ENCODE results near the gene HYOU1. TPM values are rescaled to one million over a fixed set of nuclear protein-coding genes. Genes with fewer than 3 reads are reported as not detected.

Gene HYOU1, protein sequence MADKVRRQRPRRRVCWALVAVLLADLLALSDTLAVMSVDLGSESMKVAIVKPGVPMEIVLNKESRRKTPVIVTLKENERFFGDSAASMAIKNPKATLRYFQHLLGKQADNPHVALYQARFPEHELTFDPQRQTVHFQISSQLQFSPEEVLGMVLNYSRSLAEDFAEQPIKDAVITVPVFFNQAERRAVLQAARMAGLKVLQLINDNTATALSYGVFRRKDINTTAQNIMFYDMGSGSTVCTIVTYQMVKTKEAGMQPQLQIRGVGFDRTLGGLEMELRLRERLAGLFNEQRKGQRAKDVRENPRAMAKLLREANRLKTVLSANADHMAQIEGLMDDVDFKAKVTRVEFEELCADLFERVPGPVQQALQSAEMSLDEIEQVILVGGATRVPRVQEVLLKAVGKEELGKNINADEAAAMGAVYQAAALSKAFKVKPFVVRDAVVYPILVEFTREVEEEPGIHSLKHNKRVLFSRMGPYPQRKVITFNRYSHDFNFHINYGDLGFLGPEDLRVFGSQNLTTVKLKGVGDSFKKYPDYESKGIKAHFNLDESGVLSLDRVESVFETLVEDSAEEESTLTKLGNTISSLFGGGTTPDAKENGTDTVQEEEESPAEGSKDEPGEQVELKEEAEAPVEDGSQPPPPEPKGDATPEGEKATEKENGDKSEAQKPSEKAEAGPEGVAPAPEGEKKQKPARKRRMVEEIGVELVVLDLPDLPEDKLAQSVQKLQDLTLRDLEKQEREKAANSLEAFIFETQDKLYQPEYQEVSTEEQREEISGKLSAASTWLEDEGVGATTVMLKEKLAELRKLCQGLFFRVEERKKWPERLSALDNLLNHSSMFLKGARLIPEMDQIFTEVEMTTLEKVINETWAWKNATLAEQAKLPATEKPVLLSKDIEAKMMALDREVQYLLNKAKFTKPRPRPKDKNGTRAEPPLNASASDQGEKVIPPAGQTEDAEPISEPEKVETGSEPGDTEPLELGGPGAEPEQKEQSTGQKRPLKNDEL
- 119 and 147 TPM in 2 replicates for total RNA-seq

DNA sequence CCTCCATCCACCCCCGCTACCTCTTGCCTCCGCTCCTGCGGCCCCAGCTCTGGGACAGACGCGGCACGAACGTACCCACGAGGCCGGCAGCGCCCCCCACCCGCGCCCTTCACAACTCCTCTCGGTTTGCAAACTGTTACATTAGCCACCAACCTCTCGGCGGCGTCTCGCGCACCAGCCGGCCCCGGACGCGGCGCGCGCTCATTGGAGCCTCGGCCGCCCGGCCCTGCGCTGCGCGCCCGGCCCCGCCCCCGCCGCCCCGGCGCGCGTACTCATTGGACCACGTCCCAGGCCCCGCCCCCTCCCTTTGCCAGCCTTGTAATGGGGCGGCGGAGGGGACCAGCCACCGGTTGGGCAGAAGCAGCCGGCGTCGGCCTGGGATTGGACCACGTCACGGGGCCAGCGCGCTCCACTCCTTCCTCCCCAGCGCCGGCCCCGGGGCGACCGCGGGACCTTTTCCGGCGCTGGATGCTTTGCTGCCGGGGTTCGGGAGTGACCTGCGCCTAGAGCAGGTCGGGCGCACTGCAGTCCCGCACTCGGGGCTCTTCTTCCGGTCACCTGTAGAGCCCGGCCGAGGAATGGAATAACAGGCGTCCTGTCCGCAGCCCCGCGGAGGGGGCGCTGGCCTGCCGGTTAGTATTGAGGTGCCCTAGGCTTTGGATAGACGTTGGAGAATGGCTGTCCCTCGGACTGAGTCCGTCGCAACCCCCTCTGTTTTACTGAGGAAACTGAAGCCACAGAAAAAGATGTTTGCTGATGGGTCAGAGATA, at the start of gene HYOU1:
Gene HYOU1 (minus strand): TSS at position 206 of the 770 bp plus-strand sequence. CDS start 1,045 bp downstream, outside the sequence.

DNA sequence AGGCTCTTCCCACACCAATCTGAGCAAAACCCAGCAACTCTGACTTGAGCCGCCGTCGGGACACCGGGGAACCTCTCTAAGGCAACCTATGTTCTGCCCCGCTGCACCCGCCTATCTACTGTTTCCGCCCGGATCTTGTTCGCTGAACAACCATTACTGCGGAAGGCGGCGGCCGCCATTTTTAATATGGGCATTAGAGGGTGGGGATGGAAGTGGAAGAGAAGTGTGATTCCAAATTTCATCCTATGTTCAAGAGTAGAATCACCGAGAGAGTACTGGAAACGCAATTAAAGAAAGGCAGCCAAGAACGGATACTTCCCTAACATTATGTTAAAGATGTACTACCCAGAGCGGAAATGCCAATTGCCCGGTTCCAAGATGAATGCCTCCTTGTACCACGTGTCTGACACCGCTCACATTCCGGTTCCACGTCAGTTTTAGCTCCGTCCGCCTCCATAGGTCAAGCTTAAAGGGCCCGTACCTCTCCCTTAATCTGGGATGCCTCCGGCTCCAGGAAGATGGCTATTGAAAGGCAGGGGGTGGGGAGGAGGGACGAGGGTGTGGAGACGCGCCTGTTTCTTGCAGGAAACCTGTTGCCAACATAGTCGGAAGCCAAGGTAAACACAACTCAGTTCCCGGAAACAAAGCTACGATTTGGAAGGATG, 44.9 kb upstream of the HYOU1 start, which contains the start of gene DPAGT1:
Gene DPAGT1 (minus strand): TSS at position 95 of the 665 bp plus-strand sequence. CDS start 198 bp downstream, outside the sequence.

DNA sequence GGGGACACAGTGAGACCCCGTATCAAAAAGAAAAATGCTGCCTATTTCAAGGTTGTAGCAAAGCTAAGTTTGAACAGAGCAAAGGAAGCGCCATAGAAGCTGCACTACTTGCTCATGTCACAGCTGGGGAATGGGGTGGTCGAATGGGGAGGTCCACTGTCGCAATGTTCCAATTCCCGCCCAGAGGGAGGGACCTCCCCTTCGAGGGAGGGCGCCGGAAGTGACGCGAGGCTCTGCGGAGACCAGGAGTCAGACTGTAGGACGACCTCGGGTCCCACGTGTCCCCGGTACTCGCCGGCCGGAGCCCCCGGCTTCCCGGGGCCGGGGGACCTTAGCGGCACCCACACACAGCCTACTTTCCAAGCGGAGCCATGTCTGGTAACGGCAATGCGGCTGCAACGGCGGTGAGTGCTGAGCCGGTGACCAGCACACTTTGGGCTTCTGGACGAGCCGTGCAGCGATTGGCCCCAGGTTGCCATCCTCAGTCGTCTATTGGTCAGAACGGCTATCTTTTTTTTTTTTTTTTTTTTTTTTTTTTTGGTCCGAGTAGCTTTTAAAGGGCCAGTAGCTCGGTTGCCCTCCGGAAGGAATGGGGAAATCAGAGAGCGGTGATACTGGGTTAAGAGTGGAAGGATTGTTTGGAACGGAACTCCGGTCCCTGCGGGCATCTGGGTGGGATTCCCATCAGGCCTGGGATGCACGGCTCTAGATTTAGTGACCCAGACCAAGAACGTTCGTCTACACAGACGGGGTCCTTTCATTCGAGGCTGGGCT, 27.8 kb upstream of the HYOU1 start, which contains the start of gene HMBS:
Gene HMBS (plus strand): TSS at position 219 of the 774 bp plus-strand sequence. CDS start 153 bp downstream, at position 372.

DNA sequence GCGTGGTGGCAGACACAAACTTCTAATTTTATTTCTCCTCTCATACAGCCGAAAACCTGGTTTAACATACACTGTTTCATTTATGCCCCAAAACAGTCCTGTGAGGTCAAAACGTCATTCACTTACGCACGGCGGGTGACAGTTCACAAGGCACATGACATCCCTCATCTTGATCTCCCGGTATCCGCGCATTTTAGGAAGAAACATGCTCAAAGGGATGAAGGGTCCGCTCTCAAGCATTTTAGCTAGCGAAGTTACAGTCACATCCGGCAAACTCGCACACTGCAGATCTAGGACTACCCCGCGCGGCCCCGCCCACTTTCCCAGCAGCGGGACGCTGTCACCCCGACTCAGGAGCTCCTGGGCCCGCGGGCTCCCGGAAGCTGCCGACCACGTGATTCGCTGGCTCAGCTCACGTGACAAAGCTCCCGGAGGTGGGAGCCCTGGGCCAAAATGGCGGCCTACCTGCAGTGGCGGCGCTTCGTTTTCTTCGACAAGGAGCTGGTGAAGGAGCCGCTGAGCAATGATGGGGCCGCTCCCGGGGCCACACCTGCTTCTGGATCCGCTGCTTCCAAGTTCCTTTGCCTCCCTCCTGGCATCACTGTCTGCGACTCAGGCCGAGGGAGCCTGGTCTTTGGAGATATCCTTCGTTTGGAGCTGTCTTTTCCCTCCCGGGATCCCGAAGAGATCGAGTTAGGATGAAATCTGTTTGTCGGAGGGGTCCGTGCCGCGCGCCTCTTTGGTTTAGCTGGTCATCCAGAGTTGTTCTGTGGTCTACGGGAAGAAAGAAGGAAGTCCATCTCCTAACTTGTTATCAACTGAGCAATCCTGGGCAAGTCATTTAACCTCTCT, 10.6 kb upstream of the HYOU1 start, which contains the start of gene VPS11:
Gene VPS11 (plus strand): TSS at position 448 of the 852 bp plus-strand sequence. CDS start 6 bp downstream, at position 454.

DNA sequence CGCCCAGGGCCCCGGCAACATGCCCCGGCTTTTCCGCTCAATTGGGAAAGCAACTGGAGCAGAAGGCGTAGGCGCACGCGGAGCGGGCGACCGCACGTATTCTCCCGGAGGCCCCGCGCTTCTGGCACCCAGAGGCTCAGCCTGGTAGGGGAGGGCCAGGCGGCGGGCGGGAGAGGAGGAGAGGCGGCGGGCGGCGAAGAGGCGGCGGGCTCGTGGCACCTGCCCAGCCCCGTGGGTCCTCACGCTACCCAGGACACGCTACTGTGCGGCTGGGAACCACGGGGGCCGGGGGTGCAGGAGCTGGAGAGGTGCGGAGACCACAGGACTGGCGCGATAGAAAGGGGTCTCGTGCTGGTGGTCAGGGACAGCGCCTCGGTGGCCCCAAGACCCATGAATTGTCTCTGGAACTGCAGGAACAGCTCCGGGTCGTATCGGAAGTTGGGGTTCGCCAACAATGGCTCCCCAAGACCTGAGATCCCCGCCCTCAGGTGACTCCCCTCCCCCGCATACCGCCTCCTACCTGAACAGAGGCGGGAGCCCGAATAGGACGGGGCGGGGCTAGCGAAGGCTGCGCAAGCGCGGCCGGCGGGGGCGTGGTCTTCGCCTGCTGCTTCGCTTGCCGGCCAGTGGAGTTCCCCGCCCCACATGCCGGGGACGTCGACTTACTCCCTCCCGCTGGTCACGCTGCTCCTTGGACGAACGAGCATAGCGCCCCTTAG, 26.5 kb downstream of the HYOU1 start, which contains the start of gene SLC37A4:
Gene SLC37A4 (minus strand): TSS at position 549 of the 719 bp plus-strand sequence.

DNA sequence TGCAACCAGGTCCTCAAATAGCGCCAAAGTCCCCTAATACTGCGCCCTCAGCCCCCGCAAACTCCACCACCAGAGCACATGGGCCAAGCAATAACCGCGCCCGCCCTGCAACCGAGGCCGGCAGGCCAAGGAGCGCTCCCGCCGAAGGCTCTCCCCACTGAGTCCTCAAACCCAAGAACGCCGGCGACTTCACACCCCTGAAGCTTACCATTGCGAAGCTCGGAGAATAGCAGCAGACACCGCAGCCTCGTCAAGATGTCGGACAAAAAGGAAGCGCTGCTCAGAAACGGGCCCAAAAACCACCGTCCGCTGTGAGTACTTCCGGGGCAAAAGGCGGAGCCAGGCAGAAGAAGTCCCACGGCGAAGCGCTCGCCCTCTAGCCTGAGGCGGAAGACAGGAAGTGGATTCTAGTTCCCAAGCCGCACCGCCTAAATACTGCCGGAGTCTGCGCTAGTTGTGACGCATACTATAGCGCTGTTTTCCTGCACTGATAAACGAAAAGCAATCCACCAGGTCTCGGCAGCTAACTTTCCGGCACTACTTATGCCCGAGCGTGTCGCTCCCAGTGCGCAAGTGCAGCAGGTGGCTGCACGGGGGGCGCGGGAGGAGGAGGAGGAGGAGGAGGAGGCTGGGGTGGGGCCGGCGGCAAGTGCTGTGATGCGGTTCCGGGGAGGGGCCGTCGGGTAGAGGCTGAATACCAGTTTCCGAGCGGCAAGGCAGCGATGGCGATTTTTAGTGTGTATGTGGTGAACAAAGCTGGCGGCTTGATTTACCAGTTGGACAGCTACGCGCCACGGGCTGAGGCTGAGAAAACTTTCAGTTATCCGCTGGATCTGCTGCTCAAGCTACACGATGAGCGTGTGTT, 38.7 kb downstream of the HYOU1 start, which contains the start of the genes RPS25 and TRAPPC4:
Gene RPS25 (minus strand): TSS at position 270 of the 865 bp plus-strand sequence. CDS start 59 bp downstream, at position 211.
Gene TRAPPC4 (plus strand): TSS at position 693 of the 865 bp plus-strand sequence. CDS start 30 bp downstream, at position 723.

DNA sequence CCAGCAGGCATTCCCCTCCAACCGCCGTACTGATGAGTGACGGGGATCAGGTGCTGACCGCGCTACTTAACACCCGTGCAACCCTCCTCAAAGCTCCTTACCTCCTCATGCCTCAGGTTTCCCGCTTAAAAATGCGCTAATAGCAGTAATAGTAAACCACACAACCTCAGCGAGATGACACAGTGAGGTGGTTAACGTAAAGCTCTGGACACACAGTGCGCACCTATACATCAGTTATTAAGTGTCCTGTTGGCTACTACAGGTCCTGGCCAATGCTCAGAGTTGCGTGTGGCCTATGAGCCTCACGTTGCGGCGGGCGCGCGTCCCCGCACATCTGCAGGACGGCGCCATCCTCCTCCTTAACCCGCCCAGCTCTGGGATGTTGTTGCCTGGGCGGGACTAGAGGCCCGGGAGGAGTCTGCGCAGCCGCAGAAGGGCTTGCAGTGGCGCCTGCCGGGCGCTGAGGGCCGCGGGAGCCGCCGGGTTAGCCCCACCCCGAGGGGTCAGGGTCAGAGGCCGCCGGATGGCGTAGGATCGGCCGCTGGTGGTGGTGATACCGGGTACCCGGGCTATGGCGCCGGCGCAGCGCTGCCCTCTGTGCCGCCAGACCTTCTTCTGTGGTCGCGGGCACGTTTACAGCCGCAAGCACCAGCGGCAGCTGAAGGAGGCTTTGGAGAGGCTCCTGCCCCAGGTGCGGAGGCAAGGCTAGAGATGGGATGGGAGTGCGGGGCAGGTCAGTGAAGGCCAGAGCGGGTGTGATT, 59.2 kb downstream of the HYOU1 start, which contains the start of gene CENATAC:
Gene CENATAC (plus strand): TSS at position 512 of the 761 bp plus-strand sequence. CDS start 60 bp downstream, at position 572.

Other genes with a start within 250 kb of the HYOU1 start
- gene CXCR5, start 173.3 kb downstream of the HYOU1 start, total RNA-seq = not detected in 2 replicates
- gene BCL9L, start 131.3 kb downstream of the HYOU1 start, total RNA-seq = 21.1 and 49.4 TPM in 2 replicates
- gene UPK2, start 100.9 kb downstream of the HYOU1 start, total RNA-seq = not detected in 2 replicates
- gene FOXR1, start 85.4 kb downstream of the HYOU1 start, total RNA-seq = not detected in 2 replicates
- gene CENATAC, start 59.1 kb downstream of the HYOU1 start, total RNA-seq = 6.3 and 6.8 TPM in 2 replicates
- 1,512 and 1,580 TPM in 2 replicates for gene RPS25, start 38.9 kb downstream of the HYOU1 start, total RNA-seq
- 47.6 and 56.7 TPM in 2 replicates for gene TRAPPC4, start 38.4 kb downstream of the HYOU1 start, total RNA-seq
- 6.6 and 10.5 TPM in 2 replicates for gene SLC37A4, start 26.3 kb downstream of the HYOU1 start, total RNA-seq
- 16.8 and 26.4 TPM in 2 replicates for gene VPS11, start 10.6 kb upstream of the HYOU1 start, total RNA-seq
- gene HMBS, start 27.7 kb upstream of the HYOU1 start, total RNA-seq = 3.4 and 22.4 TPM in 2 replicates
- gene DPAGT1, start 44.6 kb upstream of the HYOU1 start, total RNA-seq = 16.4 and 23.2 TPM in 2 replicates
- gene C2CD2L, start 50.1 kb upstream of the HYOU1 start, total RNA-seq = 3.4 TPM in 2 replicates
- gene HINFP, start 64.4 kb upstream of the HYOU1 start, total RNA-seq = 6.9 and 16.5 TPM in 2 replicates
- gene ABCG4, start 91.8 kb upstream of the HYOU1 start, total RNA-seq = under 0.01 TPM in 1 of 2 replicates, not detected in the other
- 8.8 and 11.8 TPM in 2 replicates for gene NLRX1, start 111.5 kb upstream of the HYOU1 start, total RNA-seq
- not detected in 2 replicates for gene NHERF4, start 128.3 kb upstream of the HYOU1 start, total RNA-seq
- 6.5 and 7.5 TPM in 2 replicates for gene CBL, start 149.1 kb upstream of the HYOU1 start, total RNA-seq